HepG2 (cell line): Measurements from ENCODE around the gene MTFP1. TPM values are rescaled to one million over a fixed set of nuclear protein-coding genes. Genes with fewer than 3 reads are reported as not detected.

Experiments
- ATAD3A ChIP-seq: sonication (generic); formaldehyde crosslinking; IDR thresholded peaks from 2 replicates; pipeline ENCODE4 v1.4.0; 2020; ENCODE audit warnings: missing genetic modification reagents
- NFYC ChIP-seq: IDR thresholded peaks from 2 replicates; pipeline ENCODE4 v1.6.1; 2016; ENCODE audit warnings: missing genetic modification reagents, missing compliant biosample characterization
- PCBP1 ChIP-seq: fragments of 200-400 bp; formaldehyde crosslinking; IDR thresholded peaks from 2 replicates; pipeline ENCODE4 v1.6.1; 2017; ENCODE audit warnings: mild to moderate bottlenecking, low read depth, low read length, borderline replicate concordance
- POLR2A ChIP-seq, 2 experiments: IDR thresholded peaks; 2 replicates each; pipeline ENCODE4 v1.6.1; 2011; ENCODE audit warnings: low read depth in 2 of 2, low read length in 2 of 2, mild to moderate bottlenecking in 1 of 2, moderate library complexity in 1 of 2; ENCODE audit not compliant: insufficient read depth in 1 of 2
- RFXAP ChIP-seq: sonication (generic); formaldehyde crosslinking; IDR thresholded peaks from 2 replicates; pipeline ENCODE4 v1.4.0; 2020; ENCODE audit warnings: missing genetic modification reagents, borderline replicate concordance
- TCF7 ChIP-seq: sonication (generic); IDR thresholded peaks from 2 replicates; pipeline ENCODE4 v1.6.1; 2016; ENCODE audit warnings: antibody characterized with exemption, low read depth
- TEAD2 ChIP-seq: sonication (generic); formaldehyde crosslinking; IDR thresholded peaks from 2 replicates; pipeline ENCODE4 v1.9.0; 2021; ENCODE audit warnings: missing genetic modification reagents
- ZNF124 ChIP-seq: sonication (generic); formaldehyde crosslinking; IDR thresholded peaks from 2 replicates; pipeline ENCODE4 v1.4.0; 2020; ENCODE audit warnings: missing genetic modification reagents
- ZNF138 ChIP-seq: sonication (generic); formaldehyde crosslinking; IDR thresholded peaks from 2 replicates; pipeline ENCODE4 v1.5.0; 2020; ENCODE audit warnings: mild to moderate bottlenecking, low read depth, missing genetic modification reagents
- ZNF225 ChIP-seq: sonication (generic); formaldehyde crosslinking; IDR thresholded peaks from 2 replicates; pipeline ENCODE4 v1.4.0; 2020; ENCODE audit warnings: mild to moderate bottlenecking, missing genetic modification reagents
- ZNF451 ChIP-seq: sonication (generic); formaldehyde crosslinking; IDR thresholded peaks from 2 replicates; pipeline ENCODE4 v1.5.0; 2020; ENCODE audit warnings: mild to moderate bottlenecking, missing genetic modification reagents
- ZNF501 ChIP-seq: sonication (generic); formaldehyde crosslinking; IDR thresholded peaks from 2 replicates; pipeline ENCODE4 v1.5.1; 2020; ENCODE audit warnings: mild to moderate bottlenecking, moderate library complexity, missing genetic modification reagents
- ZSCAN31 ChIP-seq: sonication (generic); formaldehyde crosslinking; IDR thresholded peaks from 2 replicates; pipeline ENCODE4 v1.5.0; 2020; ENCODE audit warnings: low read depth, mild to moderate bottlenecking, missing genetic modification reagents
- polyA plus RNA-seq, 8 experiments: library from polyadenylated mRNA; depleted of rRNA in 3 of 8; stranded (reverse) in 7 of 8; unstranded in 1 of 8; fragments of >200 nt; fragmentation: Illumina TruSeq in 4 of 8; extraction: Trizol in 4 of 8; gene quantifications; 2 replicates each; pipeline versions ENCODE4 v1.2.1 to v1.2.3, GENCODE V29; 2011 to 2016; ENCODE audit warnings: low read depth in 4 of 8, missing spikeins in 1 of 8, mixed read lengths in 1 of 8; ENCODE audit not compliant: insufficient read depth in 1 of 8
- total RNA-seq, 5 experiments: library from RNA; depleted of rRNA; stranded (reverse); fragments of >200 nt; fragmentation: Illumina TruSeq; extraction: Trizol; gene quantifications; 2 replicates each; pipeline ENCODE4 v1.2.3, GENCODE V29; 2016; ENCODE audit warnings: low read depth in 1 of 5
- TF ChIP-seq, protein P1 (sequence below): sonication (generic); formaldehyde crosslinking; IDR thresholded peaks from 2 replicates; pipeline ENCODE4 v1.9.0; 2022; ENCODE audit warnings: low read depth, missing genetic modification reagents
- TF ChIP-seq, protein P2 (sequence below): sonication (generic); formaldehyde crosslinking; IDR thresholded peaks from 2 replicates; pipeline ENCODE4; 2020; ENCODE audit warnings: missing genetic modification reagents, mild to moderate bottlenecking, borderline replicate concordance
- TF ChIP-seq, protein P3 (sequence below): sonication (generic); formaldehyde crosslinking; IDR thresholded peaks from 2 replicates; pipeline ENCODE4 v1.9.0; 2021; ENCODE audit warnings: missing genetic modification reagents, mild to moderate bottlenecking, borderline replicate concordance
- TF ChIP-seq, protein P4 (sequence below): sonication (generic); formaldehyde crosslinking; IDR thresholded peaks from 2 replicates; pipeline ENCODE4 v1.4.0; 2020; ENCODE audit warnings: missing genetic modification reagents, borderline replicate concordance
- TF ChIP-seq, protein P5 (sequence below): sonication (generic); formaldehyde crosslinking; IDR thresholded peaks from 2 replicates; pipeline ENCODE4 v1.8.0; 2023; ENCODE audit warnings: mild to moderate bottlenecking, missing genetic modification reagents

The MTFP1 gene
- total and polyA plus RNA-seq, 2 of the 13 experiments (the other 11 are each of a cell fraction or from before 2014, with no cell fraction given): 29.5 to 45.6 TPM

DNA sequence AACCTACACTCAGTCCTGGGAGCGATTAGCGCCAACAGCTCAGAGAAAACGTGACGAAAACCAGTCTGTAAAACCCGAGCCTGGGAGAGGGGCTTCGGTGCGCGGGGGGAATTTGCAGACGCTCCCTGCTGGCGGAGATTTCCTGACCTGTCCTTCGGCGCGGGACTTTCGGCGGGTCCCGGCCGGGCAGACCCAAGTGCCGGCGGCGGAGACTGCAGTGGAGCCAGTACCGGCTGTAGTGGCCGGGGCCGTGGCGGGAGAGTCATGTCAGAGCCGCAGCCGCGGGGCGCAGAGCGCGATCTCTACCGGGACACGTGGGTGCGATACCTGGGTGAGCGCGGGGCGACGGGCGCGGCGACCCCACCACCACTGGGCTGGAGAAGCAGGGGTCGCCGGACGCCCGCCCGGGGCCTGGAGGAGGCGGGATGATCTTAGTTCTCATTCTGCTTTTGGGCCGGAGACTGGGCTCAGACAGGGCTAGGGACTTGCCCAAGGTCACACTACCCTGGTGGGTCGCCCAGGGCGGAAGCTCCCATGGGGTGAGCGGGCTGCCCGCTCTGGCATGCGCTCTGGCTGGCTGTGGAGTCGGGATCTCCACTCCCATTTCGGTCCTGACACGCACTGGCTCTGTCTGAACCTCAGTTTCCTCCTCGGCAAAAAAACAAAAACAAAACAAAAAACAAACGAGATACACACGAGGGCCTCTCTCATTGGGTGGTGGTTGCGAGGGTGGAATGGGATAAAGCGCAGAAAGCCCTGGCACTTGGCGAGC is at the start of gene MTFP1 (continued):
- TF ChIP-seq ATAD3A (CRISPR knock-in tag): 0 out of 2 replicates have a peak, but pooled peaks have one; percentile 37
- peak; percentile 43 to 73; a peak in 2 of 4 replicates for TF ChIP-seq POLR2A (IDR thresholded peaks at IDR 0.05; ENCODE audit: insufficient read depth in 1 of 2, low read depth in 2 of 2, low read length in 2 of 2)
- no peak for TF ChIP-seq PCBP1
- TF ChIP-seq, protein P1, sequence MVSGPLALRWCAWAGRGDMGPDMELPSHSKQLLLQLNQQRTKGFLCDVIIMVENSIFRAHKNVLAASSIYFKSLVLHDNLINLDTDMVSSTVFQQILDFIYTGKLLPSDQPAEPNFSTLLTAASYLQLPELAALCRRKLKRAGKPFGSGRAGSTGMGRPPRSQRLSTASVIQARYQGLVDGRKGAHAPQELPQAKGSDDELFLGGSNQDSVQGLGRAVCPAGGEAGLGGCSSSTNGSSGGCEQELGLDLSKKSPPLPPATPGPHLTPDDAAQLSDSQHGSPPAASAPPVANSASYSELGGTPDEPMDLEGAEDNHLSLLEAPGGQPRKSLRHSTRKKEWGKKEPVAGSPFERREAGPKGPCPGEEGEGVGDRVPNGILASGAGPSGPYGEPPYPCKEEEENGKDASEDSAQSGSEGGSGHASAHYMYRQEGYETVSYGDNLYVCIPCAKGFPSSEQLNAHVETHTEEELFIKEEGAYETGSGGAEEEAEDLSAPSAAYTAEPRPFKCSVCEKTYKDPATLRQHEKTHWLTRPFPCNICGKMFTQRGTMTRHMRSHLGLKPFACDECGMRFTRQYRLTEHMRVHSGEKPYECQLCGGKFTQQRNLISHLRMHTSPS (CRISPR knock-in tag): no peak
- TF ChIP-seq, protein P2, sequence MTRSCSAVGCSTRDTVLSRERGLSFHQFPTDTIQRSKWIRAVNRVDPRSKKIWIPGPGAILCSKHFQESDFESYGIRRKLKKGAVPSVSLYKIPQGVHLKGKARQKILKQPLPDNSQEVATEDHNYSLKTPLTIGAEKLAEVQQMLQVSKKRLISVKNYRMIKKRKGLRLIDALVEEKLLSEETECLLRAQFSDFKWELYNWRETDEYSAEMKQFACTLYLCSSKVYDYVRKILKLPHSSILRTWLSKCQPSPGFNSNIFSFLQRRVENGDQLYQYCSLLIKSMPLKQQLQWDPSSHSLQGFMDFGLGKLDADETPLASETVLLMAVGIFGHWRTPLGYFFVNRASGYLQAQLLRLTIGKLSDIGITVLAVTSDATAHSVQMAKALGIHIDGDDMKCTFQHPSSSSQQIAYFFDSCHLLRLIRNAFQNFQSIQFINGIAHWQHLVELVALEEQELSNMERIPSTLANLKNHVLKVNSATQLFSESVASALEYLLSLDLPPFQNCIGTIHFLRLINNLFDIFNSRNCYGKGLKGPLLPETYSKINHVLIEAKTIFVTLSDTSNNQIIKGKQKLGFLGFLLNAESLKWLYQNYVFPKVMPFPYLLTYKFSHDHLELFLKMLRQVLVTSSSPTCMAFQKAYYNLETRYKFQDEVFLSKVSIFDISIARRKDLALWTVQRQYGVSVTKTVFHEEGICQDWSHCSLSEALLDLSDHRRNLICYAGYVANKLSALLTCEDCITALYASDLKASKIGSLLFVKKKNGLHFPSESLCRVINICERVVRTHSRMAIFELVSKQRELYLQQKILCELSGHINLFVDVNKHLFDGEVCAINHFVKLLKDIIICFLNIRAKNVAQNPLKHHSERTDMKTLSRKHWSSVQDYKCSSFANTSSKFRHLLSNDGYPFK (CRISPR knock-in tag): peak; percentile 50; the same call in 1 of the 2 replicates
- TF ChIP-seq RFXAP: no peak; the same call in 1 of the 2 replicates
- TF ChIP-seq ZNF124: peak; percentile 24; the same call in 1 of the 2 replicates
- TF ChIP-seq NFYC (CRISPR knock-in tag): peak; percentile 38; the same call in 1 of the 2 replicates
- TF ChIP-seq ZNF451 (CRISPR knock-in tag): peak; percentile 49; the same call in 1 of the 2 replicates
- TF ChIP-seq ZNF225 (CRISPR knock-in tag): peak; percentile 72; the same call in 1 of the 2 replicates
- no peak for TF ChIP-seq TEAD2 (CRISPR knock-in tag)
- TF ChIP-seq ZSCAN31 (CRISPR knock-in tag): peak; percentile 69
- TF ChIP-seq, protein P3, sequence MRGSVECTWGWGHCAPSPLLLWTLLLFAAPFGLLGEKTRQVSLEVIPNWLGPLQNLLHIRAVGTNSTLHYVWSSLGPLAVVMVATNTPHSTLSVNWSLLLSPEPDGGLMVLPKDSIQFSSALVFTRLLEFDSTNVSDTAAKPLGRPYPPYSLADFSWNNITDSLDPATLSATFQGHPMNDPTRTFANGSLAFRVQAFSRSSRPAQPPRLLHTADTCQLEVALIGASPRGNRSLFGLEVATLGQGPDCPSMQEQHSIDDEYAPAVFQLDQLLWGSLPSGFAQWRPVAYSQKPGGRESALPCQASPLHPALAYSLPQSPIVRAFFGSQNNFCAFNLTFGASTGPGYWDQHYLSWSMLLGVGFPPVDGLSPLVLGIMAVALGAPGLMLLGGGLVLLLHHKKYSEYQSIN (CRISPR knock-in tag): no peak
- TF ChIP-seq, protein P4, sequence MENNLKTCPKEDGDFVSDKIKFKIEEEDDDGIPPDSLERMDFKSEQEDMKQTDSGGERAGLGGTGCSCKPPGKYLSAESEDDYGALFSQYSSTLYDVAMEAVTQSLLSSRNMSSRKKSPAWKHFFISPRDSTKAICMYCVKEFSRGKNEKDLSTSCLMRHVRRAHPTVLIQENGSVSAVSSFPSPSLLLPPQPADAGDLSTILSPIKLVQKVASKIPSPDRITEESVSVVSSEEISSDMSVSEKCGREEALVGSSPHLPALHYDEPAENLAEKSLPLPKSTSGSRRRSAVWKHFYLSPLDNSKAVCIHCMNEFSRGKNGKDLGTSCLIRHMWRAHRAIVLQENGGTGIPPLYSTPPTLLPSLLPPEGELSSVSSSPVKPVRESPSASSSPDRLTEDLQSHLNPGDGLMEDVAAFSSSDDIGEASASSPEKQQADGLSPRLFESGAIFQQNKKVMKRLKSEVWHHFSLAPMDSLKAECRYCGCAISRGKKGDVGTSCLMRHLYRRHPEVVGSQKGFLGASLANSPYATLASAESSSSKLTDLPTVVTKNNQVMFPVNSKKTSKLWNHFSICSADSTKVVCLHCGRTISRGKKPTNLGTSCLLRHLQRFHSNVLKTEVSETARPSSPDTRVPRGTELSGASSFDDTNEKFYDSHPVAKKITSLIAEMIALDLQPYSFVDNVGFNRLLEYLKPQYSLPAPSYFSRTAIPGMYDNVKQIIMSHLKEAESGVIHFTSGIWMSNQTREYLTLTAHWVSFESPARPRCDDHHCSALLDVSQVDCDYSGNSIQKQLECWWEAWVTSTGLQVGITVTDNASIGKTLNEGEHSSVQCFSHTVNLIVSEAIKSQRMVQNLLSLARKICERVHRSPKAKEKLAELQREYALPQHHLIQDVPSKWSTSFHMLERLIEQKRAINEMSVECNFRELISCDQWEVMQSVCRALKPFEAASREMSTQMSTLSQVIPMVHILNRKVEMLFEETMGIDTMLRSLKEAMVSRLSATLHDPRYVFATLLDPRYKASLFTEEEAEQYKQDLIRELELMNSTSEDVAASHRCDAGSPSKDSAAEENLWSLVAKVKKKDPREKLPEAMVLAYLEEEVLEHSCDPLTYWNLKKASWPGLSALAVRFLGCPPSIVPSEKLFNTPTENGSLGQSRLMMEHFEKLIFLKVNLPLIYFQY (CRISPR knock-in tag): peak; percentile 67
- TF ChIP-seq ZNF501 (CRISPR knock-in tag): peak; percentile 57; the same call in 1 of the 2 replicates
- TF ChIP-seq TCF7: no peak
- TF ChIP-seq ZNF138 (CRISPR knock-in tag): 0 out of 2 replicates have a peak, but pooled peaks have one; percentile 51
- TF ChIP-seq, protein P5, sequence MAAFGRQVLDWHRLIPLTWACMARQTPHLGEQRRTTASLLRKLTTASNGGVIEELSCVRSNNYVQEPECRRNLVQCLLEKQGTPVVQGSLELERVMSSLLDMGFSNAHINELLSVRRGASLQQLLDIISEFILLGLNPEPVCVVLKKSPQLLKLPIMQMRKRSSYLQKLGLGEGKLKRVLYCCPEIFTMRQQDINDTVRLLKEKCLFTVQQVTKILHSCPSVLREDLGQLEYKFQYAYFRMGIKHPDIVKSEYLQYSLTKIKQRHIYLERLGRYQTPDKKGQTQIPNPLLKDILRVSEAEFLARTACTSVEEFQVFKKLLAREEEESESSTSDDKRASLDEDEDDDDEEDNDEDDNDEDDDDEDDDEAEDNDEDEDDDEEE (CRISPR knock-in tag): 0 out of 2 replicates have a peak, but pooled peaks have one; percentile 38
